Lung (tissue), 12 donors: Measurements from ENCODE around the gene ADGRG6. TPM values are rescaled to one million over a fixed set of nuclear protein-coding genes. Genes with fewer than 3 reads are reported as not detected.

Experiments
- ATAC-seq: fragments of 200-7000 bp; cut with Tn5 transposase; one replicate; pipeline ENCODE4 v1.9.1; 2020; ENCODE audit warnings: moderate number of reproducible peaks; ENCODE audit not compliant: insufficient read depth, low FRiP score
- DNase-seq, 3 donors: peaks; one replicate each; pipeline ENCODE4 v3.0.0-alpha.2; 2013 to 2017
- H3K27ac ChIP-seq, 2 donors: one replicate each; pipeline ENCODE4 v1.5.1; 2013; ENCODE audit warnings: mild to moderate bottlenecking in 2 of 2, moderate library complexity in 2 of 2, control low read depth in 1 of 2, inconsistent platforms in 1 of 2, low read depth in 1 of 2, low read length in 1 of 2
- H3K27me3 ChIP-seq, 3 donors: one replicate each; pipeline ENCODE4 v1.5.1; 2013; ENCODE audit warnings: low read length in 2 of 3; ENCODE audit not compliant: control insufficient read depth in 3 of 3, insufficient read depth in 3 of 3
- H3K36me3 ChIP-seq, 4 donors: one replicate each; pipeline ENCODE4 v1.5.1; 2013; ENCODE audit warnings: low read length in 4 of 4, mild to moderate bottlenecking in 1 of 4, moderate library complexity in 1 of 4; ENCODE audit not compliant: control insufficient read depth in 4 of 4, insufficient read depth in 4 of 4
- H3K4me1 ChIP-seq, 5 donors: one replicate each; pipeline ENCODE4 v1.5.1; 2013; ENCODE audit warnings: low read length in 5 of 5, mild to moderate bottlenecking in 2 of 5, moderate library complexity in 1 of 5; ENCODE audit not compliant: control insufficient read depth in 5 of 5, insufficient read depth in 5 of 5
- H3K4me3 ChIP-seq: one replicate; pipeline ENCODE4 v1.5.1; 2013; ENCODE audit warnings: mild to moderate bottlenecking, control low read depth, moderate library complexity
- H3K9ac ChIP-seq, 2 donors: one replicate each; pipeline ENCODE4 v1.5.1; 2013; ENCODE audit warnings: low read length in 2 of 2, control low read depth in 1 of 2; ENCODE audit not compliant: insufficient read depth in 1 of 2
- H3K9me3 ChIP-seq, 4 donors: one replicate each; pipeline ENCODE4 v1.5.1; 2013; ENCODE audit warnings: low read length in 3 of 4, mild to moderate bottlenecking in 1 of 4, moderate library complexity in 1 of 4; ENCODE audit not compliant: control insufficient read depth in 4 of 4, insufficient read depth in 3 of 4
- CTCF ChIP-seq: IDR thresholded peaks from 2 replicates; pipeline ENCODE4 v1.5.1; 2012; ENCODE audit warnings: mild to moderate bottlenecking; ENCODE audit errors: control extremely low read depth, extremely low read depth
- WGBS, 2 donors: extraction: QIAGEN DNeasy Blood & Tissue Kit; methylation state at CpG; one replicate each; pipeline ENCODE4 v1.1.7; 2013; 5-methylcytosine and 5-hydroxymethylcytosine counted together
- polyA plus RNA-seq, 2 donors: library from polyadenylated mRNA; stranded (reverse); fragments of 200-250 nt; gene quantifications; one replicate each; pipeline ENCODE4 v1.2.1, GENCODE V29; 2013
- total RNA-seq, 2 donors: library from RNA; depleted of rRNA in 1 of 2; stranded (reverse); fragments of >200 nt in 1 of 2; gene quantifications; one replicate each; pipeline ENCODE4 v1.2.1, GENCODE V29; 2014 to 2021
- donor health status: control.
- donor health status: control.
- donor health status: Bipolar disorder and iron deficiency.
- donor health status: healthy.
- donor health status: DM: yes; HTN: yes; CAD: no.

The ADGRG6 gene
- total and polyA plus RNA-seq, 4 donors, result 6.4 to 177 (median 12.9) TPM

DNA sequence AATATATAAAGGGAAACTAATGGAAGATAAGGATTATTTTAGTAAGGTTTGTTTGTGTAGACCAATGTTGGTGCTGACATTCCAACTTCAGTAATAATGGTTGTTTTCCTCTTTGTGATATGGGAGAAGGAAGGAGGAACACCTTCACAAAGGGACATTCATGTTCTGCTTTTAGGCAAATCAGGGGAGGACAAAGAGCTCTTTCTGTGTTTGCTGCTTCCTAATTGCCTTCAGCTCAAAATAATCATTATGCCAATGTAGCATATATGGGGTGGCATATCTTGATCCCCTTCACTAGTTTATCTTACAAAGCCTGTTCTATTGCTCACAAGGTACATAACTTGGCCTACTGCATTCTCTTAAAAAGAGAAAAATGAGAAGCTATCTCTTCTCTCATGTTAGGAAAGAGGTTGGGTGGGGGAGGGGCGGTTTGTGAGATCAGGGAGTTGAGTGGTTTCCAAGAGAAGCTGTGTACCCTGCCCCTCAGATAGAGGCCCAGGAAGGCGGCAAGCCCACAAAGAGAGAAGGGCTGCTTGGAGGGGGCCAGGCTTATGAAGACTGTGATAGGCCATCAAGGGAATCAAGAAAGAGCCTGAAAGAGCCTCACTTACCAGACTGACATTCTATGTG lies 4.7 kb upstream of the ADGRG6 start:
- no peak overlapping the region for H3K9ac ChIP-seq
- H3K27ac ChIP-seq, result no peak overlapping the region
- ATAC-seq (no peak), DNase-seq (no peak)
- no peak overlapping the region for H3K4me3 ChIP-seq
- peaks cover 0 to 3% (median 0%) of the 10 kb centered on the region in 4 donors for H3K36me3 ChIP-seq
- H3K27me3 ChIP-seq, result no peaks in the 10 kb centered on the region
- no peak for TF ChIP-seq CTCF
- H3K9me3 ChIP-seq, result no peaks in the 10 kb centered on the region
- H3K4me1 ChIP-seq, result peaks cover 0 to 12% (median 0%) of the 10 kb centered on the region in 5 donors
- 90 to 92% methylated on average over 2 of the region's 2 CpGs for WGBS, 2 donors

DNA sequence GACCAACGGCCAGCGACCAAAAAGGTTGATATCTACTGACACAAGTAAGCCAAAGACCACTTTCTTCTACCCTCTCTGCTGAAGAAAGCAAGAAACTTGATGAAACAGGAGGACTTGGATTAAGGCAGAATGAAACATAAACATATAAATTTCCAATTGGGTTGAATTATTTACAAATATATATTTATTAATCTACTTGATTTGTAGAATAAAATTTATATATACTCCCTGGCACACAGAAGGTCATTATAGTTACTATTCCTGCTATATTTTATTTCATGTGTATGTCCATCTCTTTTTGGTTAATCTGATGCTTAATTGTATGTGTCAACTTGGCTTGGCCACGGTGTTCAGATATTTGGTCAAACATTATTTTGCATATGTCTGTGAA lies 4.2 kb upstream of the ADGRG6 start:
- 90 to 95% methylated on average over 3 of the region's 3 CpGs for WGBS, 2 donors
- Histone ChIP-seq H3K27me3 (no peaks in the 10 kb centered on the region), H3K27ac (no peak overlapping the region), H3K9me3 (no peaks in the 10 kb centered on the region), H3K4me1 (peaks cover 0 to 12% (median 0%) of the 10 kb centered on the region in 5 donors), H3K9ac (no peak overlapping the region), H3K4me3 (no peak overlapping the region), H3K36me3 (peaks cover 0 to 3% (median 0%) of the 10 kb centered on the region in 4 donors)
- ATAC-seq (no peak), DNase-seq (no peak)
- no peak for TF ChIP-seq CTCF

GRCh38 chr6:142297996-142298753 lies 3.6 kb upstream of the ADGRG6 start:
- ATAC-seq (no peak), DNase-seq (no peak)
- Histone ChIP-seq H3K4me1 (peaks cover 0 to 12% (median 0%) of the 10 kb centered on the region in 5 donors), H3K27me3 (no peaks in the 10 kb centered on the region), H3K36me3 (peaks cover 0 to 3% (median 0%) of the 10 kb centered on the region in 4 donors), H3K4me3 (no peak overlapping the region), H3K9ac (no peak overlapping the region), H3K9me3 (no peaks in the 10 kb centered on the region), H3K27ac (no peak overlapping the region)
- no peak for TF ChIP-seq CTCF
- WGBS, 2 donors, result 48 to 50% methylated on average over 3 of the region's 3 CpGs
